GM12873 (cell line): ENCODE measurements around the gene MYOM1.

Experiments
- TF ChIP-seq, protein P1 (sequence below): IDR thresholded peaks from 2 replicates; pipeline ENCODE4 v1.5.1; 2012; ENCODE audit warnings: low read depth, mild to moderate bottlenecking, moderate library complexity, low read length, control low read depth; ENCODE audit not compliant: insufficient read depth; ENCODE audit errors: missing control alignments

Gene MYOM1

DNA sequence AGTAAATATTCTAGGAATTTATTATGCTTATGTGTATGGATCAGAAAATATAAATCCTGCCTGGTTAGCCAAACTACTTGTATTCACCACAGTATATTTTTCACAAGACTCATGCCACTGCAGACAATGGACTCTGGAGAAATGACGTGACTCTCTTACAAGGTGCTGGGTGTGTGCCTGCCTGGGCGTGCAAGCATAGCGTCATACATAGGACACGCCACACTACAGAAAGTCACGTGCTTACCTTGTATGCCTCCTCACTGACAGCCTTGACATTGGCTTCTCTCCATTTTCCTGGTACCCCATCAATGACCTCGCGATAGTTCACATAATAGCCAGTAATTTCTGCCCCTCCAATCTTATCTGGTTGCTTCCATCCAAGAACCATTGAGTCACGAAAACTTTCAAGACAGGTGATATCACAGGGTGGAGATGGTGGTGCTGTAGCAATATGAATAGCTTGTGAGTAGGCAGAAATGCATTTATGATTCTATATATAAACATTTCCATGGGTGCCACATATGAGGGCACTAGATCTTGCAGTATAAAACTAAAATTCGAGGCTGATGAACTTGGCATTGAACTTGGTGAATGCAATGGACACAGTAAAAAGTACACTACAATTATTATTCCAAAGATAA is 93.2 kb downstream of the MYOM1 start:
- TF ChIP-seq, protein P1, sequence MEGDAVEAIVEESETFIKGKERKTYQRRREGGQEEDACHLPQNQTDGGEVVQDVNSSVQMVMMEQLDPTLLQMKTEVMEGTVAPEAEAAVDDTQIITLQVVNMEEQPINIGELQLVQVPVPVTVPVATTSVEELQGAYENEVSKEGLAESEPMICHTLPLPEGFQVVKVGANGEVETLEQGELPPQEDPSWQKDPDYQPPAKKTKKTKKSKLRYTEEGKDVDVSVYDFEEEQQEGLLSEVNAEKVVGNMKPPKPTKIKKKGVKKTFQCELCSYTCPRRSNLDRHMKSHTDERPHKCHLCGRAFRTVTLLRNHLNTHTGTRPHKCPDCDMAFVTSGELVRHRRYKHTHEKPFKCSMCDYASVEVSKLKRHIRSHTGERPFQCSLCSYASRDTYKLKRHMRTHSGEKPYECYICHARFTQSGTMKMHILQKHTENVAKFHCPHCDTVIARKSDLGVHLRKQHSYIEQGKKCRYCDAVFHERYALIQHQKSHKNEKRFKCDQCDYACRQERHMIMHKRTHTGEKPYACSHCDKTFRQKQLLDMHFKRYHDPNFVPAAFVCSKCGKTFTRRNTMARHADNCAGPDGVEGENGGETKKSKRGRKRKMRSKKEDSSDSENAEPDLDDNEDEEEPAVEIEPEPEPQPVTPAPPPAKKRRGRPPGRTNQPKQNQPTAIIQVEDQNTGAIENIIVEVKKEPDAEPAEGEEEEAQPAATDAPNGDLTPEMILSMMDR, result no peak

DNA sequence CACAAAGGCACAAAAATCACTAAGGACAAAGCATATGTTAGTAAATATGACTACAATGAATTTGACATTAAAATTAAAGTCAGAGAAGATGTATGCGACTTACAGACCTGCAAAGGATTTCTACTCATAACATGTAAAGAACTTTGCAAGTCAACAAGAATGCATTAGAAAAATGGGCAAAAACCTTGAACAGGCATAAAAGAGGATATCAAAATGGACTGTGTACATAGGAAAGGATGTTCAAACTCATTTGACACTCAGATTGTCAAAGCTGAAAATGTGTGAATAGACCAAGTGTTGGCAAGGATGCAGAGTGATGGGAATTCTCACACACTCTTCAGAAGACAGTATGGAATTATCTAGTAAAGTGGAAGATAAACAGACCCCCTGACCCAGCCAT is 94.9 kb downstream of the MYOM1 start:
- TF ChIP-seq, protein P1, result no peak

GRCh38 chr18:3122851-3123250 is 96.9 kb downstream of the MYOM1 start:
- TF ChIP-seq, protein P1, result no peak

- TF ChIP-seq, protein P1, result no peak
These were observed 98.5 kb downstream of the MYOM1 start for GRCh38 chr18:3121259-3121658.

GRCh38 chr18:3120356-3120755 is 99.4 kb downstream of the MYOM1 start:
- TF ChIP-seq, protein P1, result no peak

- TF ChIP-seq, protein P1, result no peak
These were observed 100.1 kb downstream of the MYOM1 start for GRCh38 chr18:3119401-3120341.
